AG10803 (cell line): ENCODE measurements around the gene MS4A8.

ENCODE experiments used
- DNase-seq: peaks from one replicate; pipeline ENCODE4 v3.0.0; 2010; ENCODE audit warnings: low read depth
- H3K4me3 ChIP-seq: 2 replicates; pipeline ENCODE4 v1.5.1; 2011; ENCODE audit warnings: mild to moderate bottlenecking, low read length, control low read depth
- CTCF ChIP-seq: conservative IDR thresholded peaks from 2 replicates; pipeline ENCODE4 v1.5.1; 2011; ENCODE audit warnings: mild to moderate bottlenecking, low read length, control low read depth, inconsistent platforms

Gene MS4A8

GRCh38 chr11:60725592-60725991 lies 26.2 kb downstream of the MS4A8 start:
- no peak for DNase-seq
- TF ChIP-seq CTCF, result no peak
- H3K4me3 ChIP-seq, result no peak overlapping the region

DNA sequence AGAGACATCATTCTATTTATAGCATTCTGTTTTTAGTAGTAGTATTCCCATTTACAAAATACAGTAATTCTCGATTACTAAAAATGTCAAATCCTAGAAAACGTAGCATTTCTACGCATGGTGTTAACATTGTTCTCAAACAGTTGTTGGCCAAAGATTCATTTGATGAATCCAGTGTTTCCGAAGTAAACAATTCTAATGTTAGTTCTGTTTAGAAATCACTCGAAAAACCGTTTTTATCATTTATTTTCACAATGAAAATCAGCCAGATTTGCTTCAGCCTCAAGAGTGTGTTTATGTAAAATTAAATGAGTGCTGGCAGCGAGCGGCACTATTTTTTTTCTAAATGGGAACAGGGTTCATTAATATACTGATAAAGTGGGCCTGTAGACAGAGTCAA lies 32.2 kb downstream of the MS4A8 start:
- H3K4me3 ChIP-seq, result no peak overlapping the region
- DNase-seq, result no peak
- TF ChIP-seq CTCF, result no peak

DNA sequence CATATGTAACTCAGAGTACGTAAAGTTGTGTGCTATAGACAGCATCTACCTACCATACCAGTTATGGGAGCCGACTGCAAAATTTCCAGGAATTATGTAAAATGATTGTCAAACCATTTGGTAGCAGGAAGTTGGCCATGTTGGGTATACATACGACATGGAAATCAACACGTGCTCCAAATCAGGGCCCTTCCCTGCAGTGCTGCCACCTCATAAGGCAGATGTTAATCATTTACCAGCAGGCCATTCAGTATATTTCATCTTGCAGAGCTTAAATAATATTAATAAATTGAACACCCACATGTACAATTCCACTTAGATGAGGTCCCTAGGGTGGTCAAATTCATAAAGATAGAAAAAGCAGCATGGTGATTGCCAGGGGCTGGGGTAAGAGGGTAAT lies 34.9 kb downstream of the MS4A8 start:
- no peak for DNase-seq
- no peak overlapping the region for H3K4me3 ChIP-seq
- no peak for TF ChIP-seq CTCF

- no peak overlapping the region for H3K4me3 ChIP-seq
- no peak for DNase-seq
- TF ChIP-seq CTCF, result no peak
Observed at GRCh38 chr11:60739114-60739513, 39.7 kb downstream of the MS4A8 start.

- no peak for TF ChIP-seq CTCF
- no peak for DNase-seq
- H3K4me3 ChIP-seq, result no peak overlapping the region
Observed at GRCh38 chr11:60740573-60740972, 41.2 kb downstream of the MS4A8 start.

- DNase-seq, result no peak
- no peak for TF ChIP-seq CTCF
- no peak overlapping the region for H3K4me3 ChIP-seq
Observed at GRCh38 chr11:60741421-60741820, 42.0 kb downstream of the MS4A8 start.

DNA sequence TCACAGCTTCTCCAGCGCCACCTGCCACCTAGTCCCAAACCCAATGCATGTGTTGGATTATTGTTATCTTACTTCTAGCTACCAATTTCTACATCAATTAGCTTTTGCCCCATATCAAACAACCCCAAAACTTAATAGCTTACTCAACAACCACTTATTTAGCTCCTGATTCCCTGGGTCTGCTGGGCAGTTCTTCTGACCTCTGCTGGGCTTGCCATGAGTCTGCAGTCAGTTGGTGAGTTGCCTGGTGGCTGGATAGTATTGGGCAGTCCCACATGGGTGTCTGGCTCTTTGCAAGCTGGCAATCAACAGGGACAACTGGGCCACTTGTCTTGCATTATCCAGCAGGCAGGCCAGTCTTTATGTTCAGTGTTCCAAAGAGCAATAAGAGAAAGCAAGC lies 43.6 kb downstream of the MS4A8 start:
- H3K4me3 ChIP-seq, result no peak overlapping the region
- TF ChIP-seq CTCF, result no peak

More for the DNA sequence above, 43.6 kb downstream of the MS4A8 start:
- no peak for DNase-seq
